ENCODE data around the gene SPACA7. TPM values are rescaled to one million over a fixed set of nuclear protein-coding genes. Genes with fewer than 3 reads are reported as not detected.
A peak's percentile ranks its signal among the peaks of the same experiment; 100 is the strongest.

SPACA7 gene
- total and polyA plus RNA-seq, 8 donors = not detected

- Histone ChIP-seq H3K4me1 (peaks cover 0 to 7% (median 4%) of the 10 kb centered on the region in 3 donors), H3K27ac (no peak overlapping the region), H3K36me3 (no peaks in the 10 kb centered on the region), H3K9me3 (no peaks in the 10 kb centered on the region), H3K4me3 (no peak overlapping the region), H3K27me3 (no peaks in the 10 kb centered on the region)
- intact Hi-C loops (cut with DNase I) = no loop called here
- ATAC-seq (no peak), FAIRE-seq (no peak), DNase-seq (peak in 1 of 6 donors; percentile 31)
- 85 to 86% methylated on average over 15 to 16 of the region's 16 CpGs for WGBS, 2 donors
- no peak for TF ChIP-seq CTCF (IDR thresholded peaks at IDR 0.05)
Observed at GRCh38 chr13:112449545-112449930, 73.4 kb downstream of the SPACA7 start.

GRCh38 chr13:112450118-112450903 lies 74.2 kb downstream of the SPACA7 start:
- intact Hi-C loops (cut with DNase I) = no loop called here
- ATAC-seq = peak in 1 of 4 donors; percentile 5
- DNase-seq = no peak
- Histone ChIP-seq H3K27me3 (no peaks in the 10 kb centered on the region), H3K4me3 (no peak overlapping the region), H3K27ac (no peak overlapping the region), H3K36me3 (no peaks in the 10 kb centered on the region), H3K9me3 (no peaks in the 10 kb centered on the region), H3K4me1 (peaks cover 0 to 7% (median 4%) of the 10 kb centered on the region in 3 donors)
- no peak for TF ChIP-seq CTCF (IDR thresholded peaks at IDR 0.05)
- whole genome bisulfite sequencing, 2 donors = 84 to 86% methylated on average over 21 of the region's 23 CpGs
- no peak for FAIRE-seq

- no peaks in the 10 kb centered on the region for H3K9me3 ChIP-seq
- intact Hi-C loops (cut with DNase I) = no loop called here
- no peak for TF ChIP-seq CTCF (IDR thresholded peaks at IDR 0.05)
- no peaks in the 10 kb centered on the region for H3K27me3 ChIP-seq
- WGBS, 2 donors = 19 to 21% methylated on average over 9 of the region's 9 CpGs
- DNase-seq (peak in 1 of 6 donors; percentile 23), ATAC-seq (peak in 3 of 4 donors; percentile 50 to 74 (median 60)), FAIRE-seq (no peak)
- H3K4me3 ChIP-seq = no peak overlapping the region
- no peaks in the 10 kb centered on the region for H3K36me3 ChIP-seq
- H3K27ac ChIP-seq = no peak overlapping the region
- peaks cover 0 to 7% (median 4%) of the 10 kb centered on the region in 3 donors for H3K4me1 ChIP-seq
Observed at GRCh38 chr13:112450904-112451240, 74.7 kb downstream of the SPACA7 start.

- Histone ChIP-seq H3K9me3 (no peaks in the 10 kb centered on the region), H3K36me3 (no peaks in the 10 kb centered on the region), H3K4me3 (no peak overlapping the region), H3K27ac (no peak overlapping the region), H3K27me3 (no peaks in the 10 kb centered on the region), H3K4me1 (peaks cover 0 to 7% (median 4%) of the 10 kb centered on the region in 3 donors)
- ATAC-seq = peak in 2 of 4 donors; percentile 11 to 25
- peak in 1 of 6 donors; percentile 70 for DNase-seq
- TF ChIP-seq CTCF (IDR thresholded peaks at IDR 0.05) = no peak
- no peak for FAIRE-seq
- intact Hi-C loops (cut with DNase I) = no loop called here
- 87 to 92% methylated on average over 39 to 43 of the region's 43 CpGs for WGBS, 2 donors
Observed at GRCh38 chr13:112451512-112452379, 75.6 kb downstream of the SPACA7 start.
